HL-60 (cell line): Measurements from ENCODE around the gene ITPK1.

Source experiments
- DNase-seq, 2 experiments: peaks; one replicate each; pipeline ENCODE4 v3.0.0-alpha.2; 2010 to 2020; ENCODE audit warnings: low read depth in 1 of 2, low spot score in 1 of 2
- H3K27ac ChIP-seq: fragments of 250-450 bp; sonication (Bioruptor Pico); replicated peaks from 2 replicates; pipeline ENCODE4 v1.5.1; 2020; ENCODE audit warnings: mild to moderate bottlenecking, moderate library complexity
- H3K27me3 ChIP-seq: fragments of 250-450 bp; sonication (Bioruptor Pico); 2 replicates; pipeline ENCODE4 v1.5.1; 2021; ENCODE audit warnings: mild to moderate bottlenecking, moderate library complexity; ENCODE audit not compliant: insufficient read depth, poor library complexity, severe bottlenecking
- H3K4me3 ChIP-seq: replicated peaks from 2 replicates; pipeline ENCODE4 v1.5.1; 2011; ENCODE audit warnings: mild to moderate bottlenecking, control low read depth, low read length; ENCODE audit not compliant: insufficient read depth
- GABPA ChIP-seq: IDR thresholded peaks from 2 replicates; pipeline ENCODE4 v1.6.1; 2012; ENCODE audit warnings: low read depth
- POLR2AphosphoS5 ChIP-seq: IDR thresholded peaks from 2 replicates; pipeline ENCODE4 v1.6.1; 2012; ENCODE audit warnings: low read depth
- SPI1 ChIP-seq: IDR thresholded peaks from 2 replicates; pipeline ENCODE4 v1.6.1; 2012; ENCODE audit warnings: low read depth, mild to moderate bottlenecking, borderline replicate concordance
- TF ChIP-seq, protein P1 (sequence below): IDR thresholded peaks from 2 replicates; pipeline ENCODE4 v1.6.1; 2012; ENCODE audit warnings: low read depth; ENCODE audit not compliant: insufficient replicate concordance
- TF ChIP-seq, protein P2 (sequence below): IDR thresholded peaks from one replicate; pipeline ENCODE4 v1.5.1; 2011; ENCODE audit warnings: low read length, control low read depth, inconsistent platforms; ENCODE audit not compliant: insufficient read depth

ITPK1 gene

DNA sequence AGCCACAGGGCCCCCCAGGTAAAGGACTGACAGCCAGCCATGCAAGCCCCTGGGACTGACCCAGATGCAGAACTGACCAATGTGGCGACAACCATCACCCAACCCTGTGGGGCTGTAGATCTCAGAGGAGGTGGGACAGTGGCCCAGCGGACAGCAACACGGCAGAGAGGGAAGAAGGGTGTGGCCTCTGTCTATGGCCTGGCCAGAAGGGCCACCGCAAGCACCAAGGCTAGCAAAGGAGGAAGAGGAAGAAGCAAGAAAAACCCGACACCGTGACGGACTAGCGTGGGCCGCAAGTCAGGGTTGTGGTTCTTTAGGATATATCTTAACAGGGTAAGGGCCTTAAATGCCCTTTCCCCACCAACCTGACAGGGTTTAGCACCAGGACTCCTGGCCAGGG is 71.2 kb downstream of the ITPK1 start:
- Histone ChIP-seq H3K27me3 (no peaks in the 10 kb centered on the region), H3K27ac (peak overlapping the region; percentile 59), H3K4me3 (no peak overlapping the region)
- peak; percentile 30 to 66 for DNase-seq
- no peak for TF ChIP-seq POLR2AphosphoS5
- TF ChIP-seq, protein P1, sequence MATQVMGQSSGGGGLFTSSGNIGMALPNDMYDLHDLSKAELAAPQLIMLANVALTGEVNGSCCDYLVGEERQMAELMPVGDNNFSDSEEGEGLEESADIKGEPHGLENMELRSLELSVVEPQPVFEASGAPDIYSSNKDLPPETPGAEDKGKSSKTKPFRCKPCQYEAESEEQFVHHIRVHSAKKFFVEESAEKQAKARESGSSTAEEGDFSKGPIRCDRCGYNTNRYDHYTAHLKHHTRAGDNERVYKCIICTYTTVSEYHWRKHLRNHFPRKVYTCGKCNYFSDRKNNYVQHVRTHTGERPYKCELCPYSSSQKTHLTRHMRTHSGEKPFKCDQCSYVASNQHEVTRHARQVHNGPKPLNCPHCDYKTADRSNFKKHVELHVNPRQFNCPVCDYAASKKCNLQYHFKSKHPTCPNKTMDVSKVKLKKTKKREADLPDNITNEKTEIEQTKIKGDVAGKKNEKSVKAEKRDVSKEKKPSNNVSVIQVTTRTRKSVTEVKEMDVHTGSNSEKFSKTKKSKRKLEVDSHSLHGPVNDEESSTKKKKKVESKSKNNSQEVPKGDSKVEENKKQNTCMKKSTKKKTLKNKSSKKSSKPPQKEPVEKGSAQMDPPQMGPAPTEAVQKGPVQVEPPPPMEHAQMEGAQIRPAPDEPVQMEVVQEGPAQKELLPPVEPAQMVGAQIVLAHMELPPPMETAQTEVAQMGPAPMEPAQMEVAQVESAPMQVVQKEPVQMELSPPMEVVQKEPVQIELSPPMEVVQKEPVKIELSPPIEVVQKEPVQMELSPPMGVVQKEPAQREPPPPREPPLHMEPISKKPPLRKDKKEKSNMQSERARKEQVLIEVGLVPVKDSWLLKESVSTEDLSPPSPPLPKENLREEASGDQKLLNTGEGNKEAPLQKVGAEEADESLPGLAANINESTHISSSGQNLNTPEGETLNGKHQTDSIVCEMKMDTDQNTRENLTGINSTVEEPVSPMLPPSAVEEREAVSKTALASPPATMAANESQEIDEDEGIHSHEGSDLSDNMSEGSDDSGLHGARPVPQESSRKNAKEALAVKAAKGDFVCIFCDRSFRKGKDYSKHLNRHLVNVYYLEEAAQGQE = peak; percentile 52
- peak; percentile 61; the same call in 1 of the 2 replicates for TF ChIP-seq SPI1

DNA sequence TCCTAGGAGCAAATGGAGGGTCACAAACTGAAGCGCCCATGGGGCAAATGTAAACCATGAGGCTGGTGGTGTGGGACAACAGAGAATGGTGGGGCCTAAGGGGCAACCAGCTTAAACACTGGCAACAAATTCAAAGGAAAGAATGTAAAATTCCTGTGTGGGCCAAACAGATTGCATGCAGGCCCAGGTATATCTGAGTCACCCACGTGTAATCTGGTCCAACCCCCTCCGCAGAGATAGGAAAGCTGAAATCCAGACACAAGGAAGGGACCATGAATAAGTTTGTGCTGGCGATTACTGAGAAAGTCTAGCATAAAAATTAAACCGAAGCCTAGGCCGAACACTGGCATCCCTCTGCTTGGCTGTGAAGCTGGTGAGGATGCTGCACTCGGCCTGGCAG is 71.6 kb downstream of the ITPK1 start:
- TF ChIP-seq POLR2AphosphoS5 (no peak), SPI1 (no peak)
- TF ChIP-seq, protein P2, sequence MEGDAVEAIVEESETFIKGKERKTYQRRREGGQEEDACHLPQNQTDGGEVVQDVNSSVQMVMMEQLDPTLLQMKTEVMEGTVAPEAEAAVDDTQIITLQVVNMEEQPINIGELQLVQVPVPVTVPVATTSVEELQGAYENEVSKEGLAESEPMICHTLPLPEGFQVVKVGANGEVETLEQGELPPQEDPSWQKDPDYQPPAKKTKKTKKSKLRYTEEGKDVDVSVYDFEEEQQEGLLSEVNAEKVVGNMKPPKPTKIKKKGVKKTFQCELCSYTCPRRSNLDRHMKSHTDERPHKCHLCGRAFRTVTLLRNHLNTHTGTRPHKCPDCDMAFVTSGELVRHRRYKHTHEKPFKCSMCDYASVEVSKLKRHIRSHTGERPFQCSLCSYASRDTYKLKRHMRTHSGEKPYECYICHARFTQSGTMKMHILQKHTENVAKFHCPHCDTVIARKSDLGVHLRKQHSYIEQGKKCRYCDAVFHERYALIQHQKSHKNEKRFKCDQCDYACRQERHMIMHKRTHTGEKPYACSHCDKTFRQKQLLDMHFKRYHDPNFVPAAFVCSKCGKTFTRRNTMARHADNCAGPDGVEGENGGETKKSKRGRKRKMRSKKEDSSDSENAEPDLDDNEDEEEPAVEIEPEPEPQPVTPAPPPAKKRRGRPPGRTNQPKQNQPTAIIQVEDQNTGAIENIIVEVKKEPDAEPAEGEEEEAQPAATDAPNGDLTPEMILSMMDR = no peak
- H3K27me3 ChIP-seq = no peaks in the 10 kb centered on the region
- DNase-seq = no peak
- no peak overlapping the region for H3K27ac ChIP-seq
- no peak overlapping the region for H3K4me3 ChIP-seq

DNA sequence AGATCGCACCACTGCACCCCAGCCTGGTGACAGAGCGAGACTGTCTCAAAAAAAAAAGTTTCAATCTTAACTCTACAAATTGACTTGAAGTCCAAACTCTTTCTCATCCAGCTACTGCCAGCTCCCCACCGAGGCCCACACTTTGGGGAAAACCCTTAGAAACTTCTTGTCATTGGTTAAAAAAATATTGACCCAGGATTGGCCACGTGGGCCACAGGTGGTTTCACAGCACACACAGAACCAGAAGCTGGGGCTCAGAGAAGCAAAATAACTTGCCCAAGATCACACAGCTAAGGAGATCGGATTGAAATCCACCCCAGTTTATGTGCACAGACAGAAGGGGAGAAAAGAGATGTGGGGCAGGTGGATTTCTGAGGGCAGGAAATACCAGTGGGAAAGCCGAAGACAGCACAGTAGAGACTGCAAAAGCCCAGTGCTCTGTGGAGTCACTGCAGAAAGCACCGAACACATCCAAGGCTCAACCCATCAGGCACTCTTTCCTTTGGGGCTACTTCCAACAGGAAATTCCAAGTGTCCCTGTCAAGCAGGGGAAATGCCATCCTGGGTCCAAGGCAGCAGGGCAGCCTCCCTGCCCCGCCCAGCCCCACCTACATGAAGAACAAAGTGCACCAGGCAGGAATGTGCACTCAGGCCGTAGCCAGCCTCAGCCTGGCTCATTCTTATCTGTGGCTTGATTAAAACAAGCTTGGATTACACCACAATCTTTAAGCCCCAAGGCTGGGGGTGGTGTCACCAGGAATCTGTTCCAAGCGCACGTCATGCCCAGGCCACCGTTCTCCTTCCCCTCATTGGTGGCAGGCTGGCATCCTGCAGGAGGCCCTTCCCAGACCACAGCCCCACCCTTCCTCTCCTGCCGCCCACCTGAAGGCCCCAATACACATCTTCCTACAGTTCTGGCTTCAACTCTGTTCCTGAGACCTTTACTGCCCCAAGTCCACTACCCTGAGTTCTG is 72.5 kb downstream of the ITPK1 start:
- Histone ChIP-seq H3K4me3 (no peak overlapping the region), H3K27ac (no peak overlapping the region), H3K27me3 (no peaks in the 10 kb centered on the region)
- DNase-seq = no peak
- TF ChIP-seq, protein P2 = no peak
- TF ChIP-seq, protein P1 = no peak
- TF ChIP-seq SPI1 (no peak), GABPA (no peak), POLR2AphosphoS5 (no peak)

DNA sequence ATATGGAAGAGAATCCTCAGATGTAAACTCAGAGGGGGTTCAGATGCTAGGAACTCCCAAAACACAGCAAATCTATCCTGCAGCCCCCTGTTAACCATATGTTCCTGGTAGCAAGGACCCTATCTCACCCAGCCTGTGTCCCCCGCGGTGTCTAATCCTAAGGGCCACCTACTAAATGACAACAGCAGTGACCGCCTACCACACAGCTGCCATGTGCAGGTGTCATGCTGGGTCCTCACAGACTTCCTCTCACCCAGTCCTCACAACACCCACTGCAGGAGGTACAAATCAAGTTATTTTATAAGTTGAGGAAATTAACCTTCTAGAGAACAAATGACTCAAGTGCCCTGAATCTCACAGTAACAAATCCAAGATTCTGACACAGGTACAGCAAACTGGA is 73.9 kb downstream of the ITPK1 start:
- TF ChIP-seq, protein P2 = no peak
- TF ChIP-seq SPI1 = no peak
- no peak for TF ChIP-seq GABPA
- TF ChIP-seq, protein P1 = no peak
- TF ChIP-seq POLR2AphosphoS5 = no peak
- DNase-seq = no peak

More for the DNA sequence above, 73.9 kb downstream of the ITPK1 start:
- H3K4me3 ChIP-seq = no peak overlapping the region
- no peaks in the 10 kb centered on the region for H3K27me3 ChIP-seq
- H3K27ac ChIP-seq = no peak overlapping the region
